ENCODE data around the gene SHROOM3.

Gene SHROOM3

DNA sequence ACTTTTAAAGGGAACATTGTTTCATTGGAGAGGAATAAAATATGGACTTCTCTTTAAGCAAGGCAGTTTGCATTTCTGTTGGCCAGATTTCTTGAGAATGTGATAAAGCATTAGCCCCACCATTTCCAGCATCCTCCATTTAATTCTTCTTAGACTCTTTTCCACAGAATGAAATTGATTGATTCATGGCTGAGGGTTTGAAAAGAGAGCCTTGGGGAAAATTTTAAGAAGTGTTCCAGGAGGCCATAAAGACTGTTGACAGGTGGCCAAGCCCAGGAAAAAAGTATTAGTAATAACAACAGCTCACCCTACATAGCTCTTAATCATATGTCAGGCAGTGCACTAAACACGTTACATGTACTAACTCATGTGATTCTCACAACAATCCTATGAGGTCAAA lies 53.4 kb downstream of the SHROOM3 start:
- Histone ChIP-seq H3K9me2 (replicated peaks; ENCODE audit: insufficient read depth, low read length) (no peaks in the 10 kb centered on the region), H3K9me3 (ENCODE audit: insufficient read depth, low read length) (no peaks in the 10 kb centered on the region), H4K20me1 (ENCODE audit: low read depth, low read length) (no peaks in the 10 kb centered on the region), H3K4me2 (ENCODE audit: low read depth, low read length, poor library complexity, severe bottlenecking) (no peak overlapping the region), H3K36me3 (ENCODE audit: low read length) (no peaks in the 10 kb centered on the region), H3K27ac (ENCODE audit: low read depth, low read length) (no peak overlapping the region), H3K9ac (ENCODE audit: low read length) (no peak overlapping the region), H2AFZ (ENCODE audit: low read depth, low read length, severe bottlenecking) (no peak overlapping the region), H3K79me2 (ENCODE audit: insufficient read depth, low read length) (no peaks in the 10 kb centered on the region), H3K4me3 (ENCODE audit: insufficient read depth, low read length, poor library complexity, severe bottlenecking) (no peak overlapping the region), H3K27me3 (ENCODE audit: low read length) (no peaks in the 10 kb centered on the region), H3F3A (ENCODE audit: insufficient read depth) (no peaks in the 10 kb centered on the region)
- no peak for TF ChIP-seq EZH2phosphoT487 (conservative IDR thresholded peaks at IDR 0.05; ENCODE audit: low read length)
- TF ChIP-seq, protein P1, sequence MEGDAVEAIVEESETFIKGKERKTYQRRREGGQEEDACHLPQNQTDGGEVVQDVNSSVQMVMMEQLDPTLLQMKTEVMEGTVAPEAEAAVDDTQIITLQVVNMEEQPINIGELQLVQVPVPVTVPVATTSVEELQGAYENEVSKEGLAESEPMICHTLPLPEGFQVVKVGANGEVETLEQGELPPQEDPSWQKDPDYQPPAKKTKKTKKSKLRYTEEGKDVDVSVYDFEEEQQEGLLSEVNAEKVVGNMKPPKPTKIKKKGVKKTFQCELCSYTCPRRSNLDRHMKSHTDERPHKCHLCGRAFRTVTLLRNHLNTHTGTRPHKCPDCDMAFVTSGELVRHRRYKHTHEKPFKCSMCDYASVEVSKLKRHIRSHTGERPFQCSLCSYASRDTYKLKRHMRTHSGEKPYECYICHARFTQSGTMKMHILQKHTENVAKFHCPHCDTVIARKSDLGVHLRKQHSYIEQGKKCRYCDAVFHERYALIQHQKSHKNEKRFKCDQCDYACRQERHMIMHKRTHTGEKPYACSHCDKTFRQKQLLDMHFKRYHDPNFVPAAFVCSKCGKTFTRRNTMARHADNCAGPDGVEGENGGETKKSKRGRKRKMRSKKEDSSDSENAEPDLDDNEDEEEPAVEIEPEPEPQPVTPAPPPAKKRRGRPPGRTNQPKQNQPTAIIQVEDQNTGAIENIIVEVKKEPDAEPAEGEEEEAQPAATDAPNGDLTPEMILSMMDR (IDR thresholded peaks at IDR 0.05; ENCODE audit: insufficient read depth, low read length, poor library complexity, severe bottlenecking) = no peak

DNA sequence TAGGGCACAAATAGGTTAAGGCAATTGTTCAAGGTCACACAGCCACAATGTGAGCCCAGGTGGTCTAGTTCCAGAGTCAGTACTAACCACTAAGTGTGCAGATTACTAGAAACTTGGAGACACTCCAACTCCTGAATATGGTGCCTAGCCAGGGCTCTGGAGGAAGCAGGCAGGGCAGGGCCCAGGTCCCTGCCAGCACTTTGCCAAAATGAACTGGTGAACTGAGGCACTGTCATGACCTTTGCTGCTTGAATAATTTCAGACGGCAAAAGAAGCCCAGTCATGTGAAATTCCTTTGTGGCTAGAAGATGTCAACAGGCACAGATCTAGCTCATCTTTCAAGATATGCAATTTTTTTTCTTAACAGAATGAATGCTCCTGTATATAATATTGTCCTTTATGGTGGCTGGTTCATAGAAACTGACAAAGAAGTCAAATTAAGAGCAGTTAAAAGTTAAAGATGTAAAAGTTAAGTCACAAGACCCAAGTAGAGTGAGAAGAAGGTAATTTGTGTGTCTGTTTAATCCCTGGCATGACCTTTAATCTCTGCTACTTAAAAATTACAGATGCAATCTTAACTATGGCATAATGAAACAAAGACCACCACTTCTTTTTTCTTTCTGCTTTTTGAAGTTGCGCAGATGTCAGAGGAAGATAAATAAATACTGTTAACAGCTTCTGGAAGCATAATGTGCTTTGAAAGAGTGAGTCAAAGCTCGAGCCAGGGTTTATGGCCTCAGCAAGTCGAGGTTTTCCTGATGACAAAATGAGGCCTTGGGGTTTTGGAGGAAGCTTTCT lies 54.1 kb downstream of the SHROOM3 start:
- Histone ChIP-seq H3K4me2 (ENCODE audit: low read depth, low read length, poor library complexity, severe bottlenecking) (no peak overlapping the region), H3K4me3 (ENCODE audit: insufficient read depth, low read length, poor library complexity, severe bottlenecking) (no peak overlapping the region), H3F3A (ENCODE audit: insufficient read depth) (no peaks in the 10 kb centered on the region), H3K36me3 (ENCODE audit: low read length) (no peaks in the 10 kb centered on the region), H3K9me2 (replicated peaks; ENCODE audit: insufficient read depth, low read length) (no peaks in the 10 kb centered on the region), H3K9ac (ENCODE audit: low read length) (no peak overlapping the region), H3K9me3 (ENCODE audit: insufficient read depth, low read length) (no peaks in the 10 kb centered on the region), H3K27ac (ENCODE audit: low read depth, low read length) (no peak overlapping the region), H3K27me3 (ENCODE audit: low read length) (no peaks in the 10 kb centered on the region), H3K79me2 (ENCODE audit: insufficient read depth, low read length) (no peaks in the 10 kb centered on the region), H4K20me1 (ENCODE audit: low read depth, low read length) (no peaks in the 10 kb centered on the region), H2AFZ (ENCODE audit: low read depth, low read length, severe bottlenecking) (no peak overlapping the region)
- TF ChIP-seq, protein P1 (IDR thresholded peaks at IDR 0.05; ENCODE audit: insufficient read depth, low read length, poor library complexity, severe bottlenecking) = no peak
- TF ChIP-seq EZH2phosphoT487 (conservative IDR thresholded peaks at IDR 0.05; ENCODE audit: low read length) = no peak

DNA sequence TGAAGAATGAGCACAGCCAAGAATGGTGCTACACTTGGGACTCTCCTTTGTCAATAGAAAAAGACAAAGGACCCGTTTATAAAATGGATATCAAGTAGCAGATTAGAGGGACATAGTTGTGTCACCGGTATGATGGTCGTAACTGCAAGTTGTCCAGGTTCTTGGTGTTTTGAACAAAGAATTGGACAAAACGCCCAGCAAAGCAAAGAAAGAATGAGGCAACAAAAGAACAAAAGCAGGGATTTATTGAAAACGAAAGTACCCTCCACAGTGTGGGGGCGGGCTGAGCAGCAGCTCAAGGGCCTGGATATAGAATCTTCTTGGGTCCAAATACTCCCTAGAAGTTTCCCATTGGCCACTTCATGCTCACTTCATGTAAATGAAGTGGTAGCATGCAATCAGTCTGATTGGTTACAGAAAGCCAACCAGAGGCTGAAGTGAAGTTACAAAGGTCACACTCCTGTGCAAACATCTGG lies 54.7 kb downstream of the SHROOM3 start:
- no peaks in the 10 kb centered on the region for H3K36me3 ChIP-seq (ENCODE audit: low read length)
- no peaks in the 10 kb centered on the region for H3K9me2 ChIP-seq (replicated peaks; ENCODE audit: insufficient read depth, low read length)
- no peak overlapping the region for H3K27ac ChIP-seq (ENCODE audit: low read depth, low read length)
- no peak overlapping the region for H3K4me3 ChIP-seq (ENCODE audit: insufficient read depth, low read length, poor library complexity, severe bottlenecking)
- H3K9ac ChIP-seq (ENCODE audit: low read length) = no peak overlapping the region
- TF ChIP-seq, protein P1 (IDR thresholded peaks at IDR 0.05; ENCODE audit: insufficient read depth, low read length, poor library complexity, severe bottlenecking) = no peak
- TF ChIP-seq EZH2phosphoT487 (conservative IDR thresholded peaks at IDR 0.05; ENCODE audit: low read length) = no peak
- H3K79me2 ChIP-seq (ENCODE audit: insufficient read depth, low read length) = no peaks in the 10 kb centered on the region
- H2AFZ ChIP-seq (ENCODE audit: low read depth, low read length, severe bottlenecking) = no peak overlapping the region
- no peaks in the 10 kb centered on the region for H3K27me3 ChIP-seq (ENCODE audit: low read length)
- H4K20me1 ChIP-seq (ENCODE audit: low read depth, low read length) = no peaks in the 10 kb centered on the region
- no peaks in the 10 kb centered on the region for H3K9me3 ChIP-seq (ENCODE audit: insufficient read depth, low read length)
- no peaks in the 10 kb centered on the region for H3F3A ChIP-seq (ENCODE audit: insufficient read depth)
- H3K4me2 ChIP-seq (ENCODE audit: low read depth, low read length, poor library complexity, severe bottlenecking) = no peak overlapping the region
